HG03025 (cell line): ENCODE data around the gene ITIH4.

ENCODE experiments used
- ATAC-seq: cut with Tn5 transposase; IDR thresholded peaks from one replicate; pipeline ENCODE4 v1.9.1; 2021; ENCODE audit warnings: mild to moderate bottlenecking, moderate library complexity; ENCODE audit not compliant: unreplicated experiment, low FRiP score

The ITIH4 gene

GRCh38 chr3:52830535-52831258 lies at the start of gene ITIH4:
TSS of gene ITIH4 (minus strand) at chr3:52830672. CDS start at chr3:52830642, 30 bp downstream.
- ATAC-seq: no peak

- no peak for ATAC-seq
Observed at GRCh38 chr3:52880047-52880446, 49.6 kb upstream of the ITIH4 start.

GRCh38 chr3:52879581-52879980 lies 49.1 kb upstream of the ITIH4 start:
- ATAC-seq: no peak

- ATAC-seq: no peak
Observed at GRCh38 chr3:52879090-52879489, 48.6 kb upstream of the ITIH4 start.

GRCh38 chr3:52877085-52877484 lies 46.6 kb upstream of the ITIH4 start:
- no peak for ATAC-seq

- no peak for ATAC-seq
Observed at GRCh38 chr3:52874864-52875587, 44.6 kb upstream of the ITIH4 start.

GRCh38 chr3:52874160-52874701 lies 43.8 kb upstream of the ITIH4 start:
- no peak for ATAC-seq

GRCh38 chr3:52873433-52874159 lies 43.1 kb upstream of the ITIH4 start:
- no peak for ATAC-seq

GRCh38 chr3:52872245-52872644 lies 41.8 kb upstream of the ITIH4 start:
- no peak for ATAC-seq

GRCh38 chr3:52871761-52872160 lies 41.3 kb upstream of the ITIH4 start:
- no peak for ATAC-seq

- ATAC-seq: no peak
Observed at GRCh38 chr3:52870471-52870870, 40.0 kb upstream of the ITIH4 start.

GRCh38 chr3:52866427-52866826 lies 36.0 kb upstream of the ITIH4 start:
- ATAC-seq: no peak

GRCh38 chr3:52865994-52866393 lies 35.5 kb upstream of the ITIH4 start:
- ATAC-seq: no peak

GRCh38 chr3:52860424-52860768 lies 29.9 kb upstream of the ITIH4 start:
- no peak for ATAC-seq

GRCh38 chr3:52859686-52860423 lies 29.4 kb upstream of the ITIH4 start:
- no peak for ATAC-seq

GRCh38 chr3:52857864-52858263 lies 27.4 kb upstream of the ITIH4 start:
- no peak for ATAC-seq

GRCh38 chr3:52857133-52857532 lies 26.7 kb upstream of the ITIH4 start:
- ATAC-seq: no peak

- no peak for ATAC-seq
Observed at GRCh38 chr3:52856666-52857065, 26.2 kb upstream of the ITIH4 start.

- no peak for ATAC-seq
Observed at GRCh38 chr3:52854013-52854412, 23.5 kb upstream of the ITIH4 start.

- ATAC-seq: no peak
Observed at GRCh38 chr3:52852419-52852818, 21.9 kb upstream of the ITIH4 start.

GRCh38 chr3:52851348-52851747 lies 20.9 kb upstream of the ITIH4 start:
- ATAC-seq: no peak
